SK-N-SH treated with all-trans-retinoic acid at 6 μM for 48 hours (cell line): ENCODE results near the gene TTC27.

Source experiments
- ATAC-seq: fragments of 200-7000 bp; cut with Tn5 transposase; 3 replicates; pipeline ENCODE4 v1.9.1; 2020; ENCODE audit warnings: mild to moderate bottlenecking, moderate library complexity
- ARNTL ChIP-seq: fragments of 450-650 bp; formaldehyde crosslinking; IDR thresholded peaks from 2 replicates; pipeline ENCODE4 v1.5.0; 2020; ENCODE audit warnings: low read depth, mild to moderate bottlenecking, moderate library complexity, borderline replicate concordance
- CREB5 ChIP-seq: fragments of 250-450 bp; sonication (Bioruptor Pico); IDR thresholded peaks from 2 replicates; pipeline ENCODE4 v1.5.1; 2020; ENCODE audit warnings: low read depth, mild to moderate bottlenecking, moderate library complexity
- CSDC2 ChIP-seq: fragments of 250-450 bp; sonication (Bioruptor Pico); IDR thresholded peaks from 2 replicates; pipeline ENCODE4 v1.5.0; 2020; ENCODE audit warnings: mild to moderate bottlenecking, moderate library complexity
- ESRRG ChIP-seq: fragments of 250-450 bp; sonication (Bioruptor Pico); IDR thresholded peaks from 2 replicates; pipeline ENCODE4 v1.6.1; 2021; ENCODE audit warnings: mild to moderate bottlenecking
- ISL1 ChIP-seq: fragments of 250-450 bp; sonication (Bioruptor Pico); IDR thresholded peaks from 2 replicates; pipeline ENCODE4 v2.1.2; 2022; ENCODE audit warnings: mild to moderate bottlenecking, moderate library complexity
- OSR1 ChIP-seq: fragments of 250-450 bp; sonication (Bioruptor Pico); IDR thresholded peaks from 2 replicates; pipeline ENCODE4 v1.8.0; 2022; ENCODE audit warnings: moderate library complexity, mild to moderate bottlenecking, inconsistent platforms
- PPARA ChIP-seq: fragments of 250-450 bp; sonication (Bioruptor Pico); IDR thresholded peaks from 2 replicates; pipeline ENCODE4 v1.5.0; 2020; ENCODE audit warnings: mild to moderate bottlenecking, borderline replicate concordance
- RARB ChIP-seq: fragments of 250-450 bp; sonication (Bioruptor Pico); IDR thresholded peaks from 2 replicates; pipeline ENCODE4 v1.8.0; 2021; ENCODE audit warnings: mild to moderate bottlenecking, moderate library complexity
- TOX ChIP-seq: fragments of 250-450 bp; sonication (Bioruptor Pico); IDR thresholded peaks from 2 replicates; pipeline ENCODE4 v1.8.0; 2021; ENCODE audit warnings: mild to moderate bottlenecking, moderate library complexity, borderline replicate concordance
- TSHZ2 ChIP-seq: fragments of 250-450 bp; sonication (Bioruptor Pico); IDR thresholded peaks from 2 replicates; pipeline ENCODE4 v1.5.0; 2020; ENCODE audit warnings: mild to moderate bottlenecking, moderate library complexity
- ZFP30 ChIP-seq: fragments of 450-650 bp; formaldehyde crosslinking; IDR thresholded peaks from 2 replicates; pipeline ENCODE4 v1.5.0; 2022; ENCODE audit warnings: mild to moderate bottlenecking, moderate library complexity
- ZNF565 ChIP-seq: fragments of 450-650 bp; formaldehyde crosslinking; conservative IDR thresholded peaks from 2 replicates; pipeline ENCODE4 v1.5.0; 2020; ENCODE audit warnings: low read depth, mild to moderate bottlenecking, moderate library complexity
- ZNF70 ChIP-seq: fragments of 450-650 bp; formaldehyde crosslinking; IDR thresholded peaks from 2 replicates; pipeline ENCODE4 v1.5.0; 2020; ENCODE audit warnings: mild to moderate bottlenecking, moderate library complexity
- TF ChIP-seq, protein P1 (sequence below): fragments of 250-450 bp; sonication (Bioruptor Pico); IDR thresholded peaks from 2 replicates; pipeline ENCODE4 v1.8.0; 2021; ENCODE audit warnings: low read depth, mild to moderate bottlenecking, moderate library complexity, borderline replicate concordance
- TF ChIP-seq, protein P2 (sequence below): fragments of 250-450 bp; sonication (Bioruptor Pico); IDR thresholded peaks from 2 replicates; pipeline ENCODE4 v1.8.0; 2020; ENCODE audit warnings: mild to moderate bottlenecking, moderate library complexity, borderline replicate concordance

The TTC27 gene

GRCh38 chr2:32770360-32770759 is 142.5 kb downstream of the TTC27 start:
- TF ChIP-seq ZNF70 (CRISPR knock-in tag): no peak
- TF ChIP-seq RARB (CRISPR knock-in tag): no peak
- no peak for TF ChIP-seq TOX
- TF ChIP-seq, protein P1, sequence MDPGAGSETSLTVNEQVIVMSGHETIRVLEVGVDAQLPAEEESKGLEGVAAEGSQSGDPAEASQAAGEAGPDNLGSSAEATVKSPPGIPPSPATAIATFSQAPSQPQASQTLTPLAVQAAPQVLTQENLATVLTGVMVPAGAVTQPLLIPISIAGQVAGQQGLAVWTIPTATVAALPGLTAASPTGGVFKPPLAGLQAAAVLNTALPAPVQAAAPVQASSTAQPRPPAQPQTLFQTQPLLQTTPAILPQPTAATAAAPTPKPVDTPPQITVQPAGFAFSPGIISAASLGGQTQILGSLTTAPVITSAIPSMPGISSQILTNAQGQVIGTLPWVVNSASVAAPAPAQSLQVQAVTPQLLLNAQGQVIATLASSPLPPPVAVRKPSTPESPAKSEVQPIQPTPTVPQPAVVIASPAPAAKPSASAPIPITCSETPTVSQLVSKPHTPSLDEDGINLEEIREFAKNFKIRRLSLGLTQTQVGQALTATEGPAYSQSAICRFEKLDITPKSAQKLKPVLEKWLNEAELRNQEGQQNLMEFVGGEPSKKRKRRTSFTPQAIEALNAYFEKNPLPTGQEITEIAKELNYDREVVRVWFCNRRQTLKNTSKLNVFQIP: no peak
- no peak for TF ChIP-seq ISL1
- TF ChIP-seq TSHZ2 (CRISPR knock-in tag): no peak
- TF ChIP-seq ZNF565 (CRISPR knock-in tag): no peak
- no peak for TF ChIP-seq ZFP30 (CRISPR knock-in tag)
- TF ChIP-seq CSDC2 (CRISPR knock-in tag): no peak
- no peak for TF ChIP-seq PPARA (CRISPR knock-in tag)
- TF ChIP-seq OSR1 (CRISPR knock-in tag): no peak
- TF ChIP-seq ARNTL (CRISPR knock-in tag): no peak
- TF ChIP-seq, protein P2, sequence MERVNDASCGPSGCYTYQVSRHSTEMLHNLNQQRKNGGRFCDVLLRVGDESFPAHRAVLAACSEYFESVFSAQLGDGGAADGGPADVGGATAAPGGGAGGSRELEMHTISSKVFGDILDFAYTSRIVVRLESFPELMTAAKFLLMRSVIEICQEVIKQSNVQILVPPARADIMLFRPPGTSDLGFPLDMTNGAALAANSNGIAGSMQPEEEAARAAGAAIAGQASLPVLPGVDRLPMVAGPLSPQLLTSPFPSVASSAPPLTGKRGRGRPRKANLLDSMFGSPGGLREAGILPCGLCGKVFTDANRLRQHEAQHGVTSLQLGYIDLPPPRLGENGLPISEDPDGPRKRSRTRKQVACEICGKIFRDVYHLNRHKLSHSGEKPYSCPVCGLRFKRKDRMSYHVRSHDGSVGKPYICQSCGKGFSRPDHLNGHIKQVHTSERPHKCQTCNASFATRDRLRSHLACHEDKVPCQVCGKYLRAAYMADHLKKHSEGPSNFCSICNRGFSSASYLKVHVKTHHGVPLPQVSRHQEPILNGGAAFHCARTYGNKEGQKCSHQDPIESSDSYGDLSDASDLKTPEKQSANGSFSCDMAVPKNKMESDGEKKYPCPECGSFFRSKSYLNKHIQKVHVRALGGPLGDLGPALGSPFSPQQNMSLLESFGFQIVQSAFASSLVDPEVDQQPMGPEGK (CRISPR knock-in tag): no peak
- no peak for ATAC-seq

- TF ChIP-seq CREB5 (CRISPR knock-in tag) (no peak), ZNF565 (CRISPR knock-in tag) (no peak)
- TF ChIP-seq, protein P2 (CRISPR knock-in tag): no peak
- peak; percentile 94 for ATAC-seq
Measured at GRCh38 chr2:32772638-32773447, 145.0 kb downstream of the TTC27 start.

DNA sequence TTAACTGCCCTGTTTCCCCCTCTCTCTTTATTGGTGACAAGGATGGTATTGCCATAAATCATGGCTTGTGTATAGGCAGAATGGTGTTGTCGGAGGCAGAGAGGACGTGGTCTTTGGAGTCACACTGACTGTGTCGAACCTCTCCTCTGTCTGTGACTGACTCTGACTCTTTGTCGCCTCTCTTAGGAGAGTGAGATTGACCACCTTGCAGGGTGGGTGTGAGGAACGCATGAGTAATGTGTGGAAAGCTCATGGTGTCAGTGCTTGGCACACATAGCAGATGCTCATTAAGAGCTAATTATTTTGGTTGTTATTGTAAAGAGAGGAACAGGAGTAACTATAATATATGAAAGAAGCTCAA is 145.6 kb downstream of the TTC27 start:
- no peak for TF ChIP-seq ESRRG
- TF ChIP-seq, protein P2 (CRISPR knock-in tag): no peak
- no peak for TF ChIP-seq ARNTL (CRISPR knock-in tag)
- TF ChIP-seq CSDC2 (CRISPR knock-in tag): no peak
- no peak for TF ChIP-seq RARB (CRISPR knock-in tag)
- no peak for TF ChIP-seq CREB5 (CRISPR knock-in tag)
- peak; percentile 18; the same call in 1 of the 3 replicates for ATAC-seq
